CD4-positive, alpha-beta T cell treated with Interleukin-2 at 100 ng/mL for 4 hours (primary cell): Measurements from ENCODE around the gene GRB14.

Source experiments
- DNase-seq: peaks from one replicate; pipeline ENCODE4 v3.0.0-alpha.2; 2020; ENCODE audit warnings: low spot score

Gene GRB14

DNA sequence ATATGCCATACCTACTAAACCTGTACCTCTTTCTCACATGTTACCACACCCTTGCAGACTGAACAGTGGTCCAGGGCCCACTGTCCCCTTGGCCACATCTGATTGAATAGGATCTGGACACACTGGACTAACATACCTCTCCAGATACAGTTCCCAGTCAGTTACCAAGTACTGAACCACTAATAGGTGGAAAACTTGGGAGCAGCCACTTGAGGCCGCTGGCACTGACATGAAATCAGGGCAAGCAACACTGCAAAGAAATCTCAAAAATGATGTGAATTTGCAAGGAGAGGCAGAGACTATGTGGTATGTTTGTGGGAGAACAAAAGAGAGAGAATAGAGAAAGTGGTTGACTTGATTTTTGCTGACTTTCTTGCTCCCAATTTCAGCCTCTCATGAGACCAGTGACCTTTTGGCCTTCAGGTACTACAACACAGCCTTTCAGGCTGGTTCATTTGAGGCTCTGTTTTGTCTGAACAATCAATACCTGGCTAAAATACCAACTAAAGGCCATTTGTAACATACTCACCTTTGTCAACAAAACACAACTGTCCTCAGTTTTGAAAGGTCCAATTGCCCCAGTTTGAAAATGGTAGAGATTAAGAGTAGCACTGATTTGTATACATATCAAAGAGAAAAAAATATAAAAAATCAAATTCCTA lies 7.8 kb downstream of the GRB14 start:
- DNase-seq = no peak

DNA sequence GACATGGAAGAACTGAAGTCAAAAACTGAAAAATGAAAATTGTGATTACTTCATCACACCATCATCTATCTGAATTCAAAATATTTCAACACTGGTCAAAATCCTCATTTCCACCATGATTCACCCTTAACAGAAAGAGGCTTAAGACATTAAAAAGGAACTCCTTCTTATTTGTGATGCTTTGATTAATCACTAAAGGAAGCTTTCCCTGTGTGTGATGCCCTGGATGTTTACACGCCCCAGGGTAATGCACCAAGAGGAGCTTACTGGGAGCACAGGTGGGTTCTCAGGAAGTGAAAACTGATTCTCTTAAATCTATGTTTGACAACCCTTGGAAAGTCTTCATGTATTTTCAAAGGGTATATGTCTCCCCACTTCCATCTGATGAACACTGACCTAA lies 11.5 kb downstream of the GRB14 start:
- no peak for DNase-seq

DNA sequence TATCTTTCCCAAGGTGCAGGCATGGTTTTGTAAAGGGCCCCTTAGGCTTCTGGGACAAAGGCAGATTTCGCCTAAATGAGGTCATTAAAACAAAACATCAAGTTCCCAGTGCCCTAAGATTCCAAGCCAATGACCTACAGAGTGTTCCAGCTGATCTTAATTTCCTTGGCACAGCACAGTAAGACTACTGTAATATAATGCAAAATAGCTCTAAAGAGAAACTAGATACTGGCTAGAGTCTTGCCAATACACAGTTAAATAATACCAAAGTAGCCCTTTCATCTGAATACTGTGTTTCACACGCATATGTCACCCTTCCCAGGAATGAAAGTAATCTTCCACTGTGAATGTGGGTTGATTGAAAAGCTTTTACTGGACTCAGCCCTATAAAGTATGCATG lies 14.7 kb downstream of the GRB14 start:
- no peak for DNase-seq

DNA sequence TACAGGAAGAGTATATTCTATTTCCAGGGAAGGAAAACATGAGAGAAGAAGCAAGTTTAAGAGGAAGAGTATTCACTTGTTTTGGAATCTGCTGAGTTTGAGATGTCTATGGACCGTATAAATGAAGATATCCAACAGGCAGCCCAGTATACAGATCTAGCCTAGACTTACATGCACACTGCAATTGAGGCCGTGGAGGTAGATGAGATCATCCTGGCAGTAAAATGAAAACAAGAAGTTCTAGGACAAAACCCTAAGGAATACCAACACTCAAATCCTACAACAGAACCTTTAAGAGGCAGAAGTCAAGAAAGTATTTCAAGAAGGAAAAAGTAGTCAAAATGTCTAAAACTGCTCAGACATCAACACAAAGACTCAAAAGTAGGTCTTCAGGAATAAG lies 16.0 kb downstream of the GRB14 start:
- DNase-seq = no peak

DNA sequence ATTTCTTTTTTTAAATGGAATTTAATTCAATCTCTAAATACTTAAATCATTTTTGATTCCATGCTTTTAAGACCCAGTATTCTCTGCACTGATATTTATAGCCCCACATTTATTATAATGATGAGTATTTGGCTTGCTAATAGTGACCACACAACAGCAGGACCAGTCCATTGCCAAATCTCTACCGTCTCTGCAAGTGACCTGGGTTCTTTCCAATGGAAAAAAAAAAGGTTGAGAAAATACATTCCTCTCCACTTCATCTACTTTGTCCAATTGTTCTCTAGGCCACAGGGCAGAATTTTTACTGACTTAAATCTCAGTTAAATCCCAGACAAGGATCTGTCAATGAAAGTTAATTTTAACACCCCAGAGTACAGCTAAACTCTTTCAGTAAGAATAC lies 20.5 kb downstream of the GRB14 start:
- no peak for DNase-seq

DNA sequence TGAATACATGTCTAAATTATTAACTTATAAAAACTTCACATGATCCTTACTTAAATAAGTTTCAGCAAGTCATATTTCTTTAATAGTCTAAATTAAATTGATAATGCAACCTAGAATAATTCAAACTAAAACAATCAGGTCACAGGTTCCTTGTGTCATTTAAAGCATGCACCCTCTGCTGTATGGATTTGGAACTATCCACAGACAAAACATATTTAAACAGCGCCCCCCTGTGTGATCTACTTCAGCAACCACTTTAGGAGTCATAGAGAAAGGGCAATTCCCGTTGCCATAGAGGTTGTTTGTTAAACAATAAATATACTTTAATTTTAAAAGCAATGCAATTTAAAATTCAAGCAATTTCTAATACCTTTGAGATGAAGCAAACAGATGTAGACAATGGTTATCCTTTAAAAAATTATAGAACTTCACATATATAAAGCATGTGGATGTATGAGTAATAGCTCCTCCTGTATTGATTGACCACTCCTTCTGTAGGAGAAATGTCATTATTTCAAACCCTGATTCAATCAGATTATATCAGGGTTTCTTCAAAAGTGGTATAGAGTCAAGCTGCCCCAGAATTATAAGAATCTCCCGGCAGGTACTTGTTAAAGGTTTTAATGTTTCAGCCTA lies 21.2 kb downstream of the GRB14 start:
- peak; percentile 1 for DNase-seq

DNA sequence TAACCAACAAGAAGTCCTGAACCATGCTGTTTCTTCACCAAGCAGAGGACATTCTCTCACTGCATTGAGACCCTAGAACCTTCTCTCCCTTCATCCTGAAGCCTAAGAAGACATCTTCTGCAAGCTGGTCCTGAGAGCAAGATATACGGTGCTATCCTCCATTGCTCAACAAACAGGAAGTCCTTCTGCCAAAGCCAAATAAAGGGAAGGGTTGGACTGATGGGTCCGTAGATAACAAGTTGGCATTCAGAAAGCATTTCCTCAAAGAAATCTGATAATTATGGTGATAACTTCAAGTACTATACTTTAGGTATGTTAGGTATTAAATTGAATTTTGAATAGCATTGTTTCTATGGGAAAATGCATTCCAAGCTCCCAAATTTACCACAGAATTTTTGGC lies 23.3 kb downstream of the GRB14 start:
- DNase-seq = no peak

DNA sequence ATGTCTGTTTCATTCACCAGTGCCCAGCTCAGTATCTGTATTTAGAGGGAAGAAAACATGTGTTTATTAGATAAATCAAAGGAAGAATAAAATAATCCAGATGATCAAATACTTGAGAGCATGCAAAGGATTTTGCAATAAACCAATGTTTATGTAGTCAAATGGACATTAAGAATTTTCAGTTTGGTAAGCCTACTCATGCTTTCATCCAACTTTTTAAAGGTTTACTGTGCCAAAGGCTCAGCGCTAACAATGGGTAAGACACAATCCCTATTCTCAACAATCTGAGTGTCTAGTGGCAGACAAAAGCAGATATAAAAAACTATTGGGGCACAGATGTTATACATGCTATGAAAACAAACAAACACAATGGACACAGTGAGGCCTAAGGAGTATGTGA lies 26.3 kb downstream of the GRB14 start:
- DNase-seq = no peak

DNA sequence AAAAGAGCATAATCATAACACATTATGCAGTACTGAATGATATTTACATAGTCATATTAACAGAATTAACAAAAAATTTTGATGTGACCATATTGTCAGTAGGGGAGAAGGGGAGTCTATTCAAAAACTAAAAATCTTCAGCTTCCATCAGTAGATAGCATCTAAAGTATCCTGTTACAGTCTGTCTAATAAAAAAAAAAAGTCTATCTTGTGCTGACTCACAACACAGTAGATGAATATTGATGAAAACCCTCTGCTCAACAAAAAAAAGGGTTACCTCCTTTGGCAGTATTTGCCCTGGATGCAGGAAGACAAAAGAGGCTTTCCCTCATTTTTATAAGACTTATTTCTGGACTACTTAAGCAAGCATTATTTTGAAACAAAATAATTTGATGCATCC lies 27.3 kb downstream of the GRB14 start:
- DNase-seq = no peak

DNA sequence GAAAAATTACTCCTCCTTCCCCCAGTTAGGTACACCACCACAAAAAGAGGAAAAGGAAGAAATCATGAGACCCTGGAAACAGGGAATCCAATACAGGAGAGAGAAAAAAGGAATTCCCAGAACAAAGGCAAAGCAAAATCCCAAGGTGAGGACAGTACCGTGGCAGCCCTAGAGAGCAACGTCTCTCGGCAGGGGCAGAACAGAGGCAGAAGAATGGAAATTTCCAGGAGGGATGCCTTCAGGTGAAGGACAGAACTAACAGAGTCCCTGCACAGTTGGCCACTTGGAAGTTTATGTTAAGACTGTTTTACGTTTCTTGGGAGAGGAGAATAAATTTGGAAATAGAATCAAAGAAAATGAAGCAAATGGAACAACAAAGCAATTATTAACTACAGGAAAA lies 27.7 kb downstream of the GRB14 start:
- no peak for DNase-seq

DNA sequence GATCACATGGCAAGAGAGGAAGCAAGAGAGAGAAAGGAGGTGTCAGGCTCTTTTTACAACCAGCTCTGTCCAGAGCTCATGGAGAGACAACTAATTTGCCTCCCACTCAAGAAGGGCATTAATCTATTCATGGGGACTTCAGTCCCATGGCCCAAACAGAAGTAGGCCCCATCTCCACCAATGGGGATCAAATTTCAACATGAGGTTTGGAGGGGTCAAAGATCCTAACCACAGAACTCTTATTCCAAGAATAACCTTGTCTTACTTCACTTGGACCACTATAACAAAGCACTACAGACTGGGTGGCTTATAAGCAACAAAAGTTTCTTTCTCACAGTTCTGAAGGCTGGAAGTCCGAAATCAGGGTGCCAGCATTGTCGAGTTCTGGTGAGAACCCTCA lies 31.8 kb downstream of the GRB14 start:
- DNase-seq = no peak

DNA sequence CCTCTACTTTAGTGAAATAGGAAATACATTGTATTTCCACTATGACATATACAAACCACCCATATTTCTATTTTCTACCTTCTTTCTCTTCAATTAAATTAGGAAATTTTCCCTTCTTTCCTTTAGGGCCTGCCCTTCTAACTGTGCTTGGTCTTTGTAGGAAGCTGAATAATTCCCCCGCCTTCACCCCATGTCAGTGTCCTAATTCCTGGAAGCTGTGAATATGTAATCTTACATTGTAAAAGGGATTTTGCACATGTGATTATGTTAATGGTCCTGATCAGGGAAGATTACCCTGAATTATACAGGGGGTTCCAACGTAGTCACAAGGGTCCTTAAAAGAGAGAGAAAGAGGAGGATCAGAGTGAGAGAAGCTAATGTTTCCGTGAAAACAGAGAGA lies 40.2 kb downstream of the GRB14 start:
- DNase-seq = no peak

DNA sequence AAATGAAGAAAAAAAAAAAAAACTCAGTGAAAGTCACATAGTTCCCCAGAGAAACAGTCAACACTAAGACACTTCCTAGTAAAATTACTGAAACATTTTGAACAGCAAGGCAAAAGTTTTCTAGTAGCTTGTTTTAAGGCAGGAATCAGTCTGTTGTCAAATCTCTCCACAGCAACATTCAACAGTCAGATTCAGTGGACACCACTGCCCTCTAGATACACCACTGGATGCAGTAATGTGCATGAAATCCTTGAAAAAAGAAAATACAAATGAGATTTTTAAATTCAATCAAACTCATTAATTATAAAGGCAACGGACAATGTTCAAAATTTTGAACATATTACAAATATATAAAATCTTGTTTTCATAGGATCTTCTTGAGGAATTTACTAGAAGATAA lies 46.4 kb downstream of the GRB14 start:
- DNase-seq = no peak

DNA sequence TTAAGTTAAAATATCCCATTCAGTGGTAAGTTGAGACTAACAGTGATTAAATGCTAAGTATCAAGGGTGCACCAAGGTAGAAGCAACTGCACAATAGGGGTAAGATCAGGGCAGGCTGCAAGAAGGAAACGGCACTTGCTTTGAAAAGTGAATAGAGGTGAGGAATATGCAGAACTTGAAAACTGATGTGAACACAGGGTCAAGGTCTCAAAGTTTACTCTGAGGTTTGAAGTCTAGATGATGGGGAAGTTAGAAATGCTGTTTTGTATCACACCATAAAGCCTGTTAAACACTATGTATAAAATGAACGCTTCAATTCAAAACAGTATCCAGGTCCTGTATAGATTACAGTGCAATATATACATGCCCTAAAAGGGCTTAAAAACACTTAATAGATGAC lies 50.8 kb downstream of the GRB14 start:
- no peak for DNase-seq

DNA sequence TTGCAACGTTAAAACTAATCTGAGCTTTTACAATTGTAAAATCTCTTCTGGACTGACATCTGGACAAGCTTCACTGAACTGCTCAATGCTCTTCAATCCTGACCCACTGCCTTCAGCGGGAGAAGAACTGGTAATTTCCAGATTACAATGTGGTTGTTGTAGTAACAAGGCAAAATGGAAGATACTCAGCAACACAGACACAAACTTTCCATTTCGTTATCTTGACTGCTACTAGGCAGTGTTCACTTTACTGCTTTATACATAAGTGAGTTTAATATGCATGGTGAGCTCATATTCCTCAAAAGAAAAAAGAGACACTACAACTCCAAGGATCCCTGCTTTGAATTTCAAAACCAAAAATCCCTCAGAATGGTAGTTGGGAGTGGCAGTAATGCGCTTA lies 51.9 kb downstream of the GRB14 start:
- DNase-seq = no peak

DNA sequence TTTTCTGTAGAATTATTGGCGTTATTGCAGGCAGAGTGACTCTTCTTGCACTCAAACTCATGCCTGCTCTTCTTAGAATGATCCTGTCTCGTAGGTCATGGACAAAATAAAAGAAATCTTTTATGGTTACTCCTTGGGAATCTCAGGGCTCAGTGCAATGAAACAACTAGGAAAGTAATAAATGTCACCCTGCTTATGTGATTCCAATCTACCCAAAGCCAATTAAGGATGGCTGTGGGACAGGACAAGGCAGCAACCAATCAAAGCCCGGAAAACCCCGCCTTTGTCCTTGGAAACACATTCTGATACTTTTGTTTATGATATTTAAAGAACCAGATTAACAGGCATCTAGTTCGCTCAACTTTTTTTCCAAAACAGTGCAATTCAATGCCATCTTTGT lies 53.0 kb downstream of the GRB14 start:
- DNase-seq = no peak

DNA sequence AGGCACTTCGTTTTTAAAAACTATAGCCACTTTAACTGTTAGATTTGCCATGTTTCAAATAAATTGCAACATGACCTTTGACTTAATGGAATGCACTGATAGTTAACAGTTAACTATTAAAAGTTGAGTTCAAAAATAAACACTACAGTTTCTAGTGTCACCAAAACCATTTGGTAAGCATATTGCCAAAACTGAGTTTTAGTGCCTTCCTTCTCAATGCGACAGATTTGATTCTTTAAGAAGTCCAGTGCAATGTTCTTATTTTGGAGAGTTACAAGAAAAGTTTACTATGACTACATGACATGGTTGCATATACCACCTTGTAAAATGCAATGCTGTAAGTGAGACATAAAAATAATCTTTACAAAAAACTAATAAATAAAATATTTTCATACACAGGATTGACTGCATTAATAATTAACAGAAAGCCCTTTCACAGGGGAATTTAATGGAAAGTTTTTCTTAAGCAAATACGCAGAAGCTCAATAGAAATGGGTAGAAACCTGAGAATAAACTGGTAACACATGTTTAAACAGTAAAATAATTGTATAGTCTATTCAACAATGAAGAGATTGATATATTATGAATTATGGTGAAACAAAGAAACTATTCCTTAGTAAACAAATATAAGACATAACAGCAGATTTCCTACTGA lies 53.8 kb downstream of the GRB14 start:
- DNase-seq = no peak

DNA sequence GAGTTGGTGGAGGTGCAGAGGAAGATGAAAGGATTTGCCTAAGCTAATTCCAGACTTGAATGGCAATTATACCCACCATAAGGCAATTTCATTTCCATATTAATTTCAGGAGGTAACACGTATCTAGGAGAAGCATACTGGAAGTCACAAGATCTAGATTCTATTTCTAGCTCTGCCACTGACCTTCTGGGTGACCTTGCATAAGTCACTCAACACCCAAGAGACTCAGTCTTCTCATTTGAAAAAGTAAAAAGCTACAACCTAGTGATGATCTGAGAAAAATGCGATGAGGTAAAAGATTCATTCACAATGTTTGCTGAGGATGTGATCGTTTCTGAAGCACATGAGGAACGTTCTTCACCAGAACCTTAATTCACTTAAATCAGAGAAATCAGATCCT lies 55.9 kb downstream of the GRB14 start:
- DNase-seq = no peak

DNA sequence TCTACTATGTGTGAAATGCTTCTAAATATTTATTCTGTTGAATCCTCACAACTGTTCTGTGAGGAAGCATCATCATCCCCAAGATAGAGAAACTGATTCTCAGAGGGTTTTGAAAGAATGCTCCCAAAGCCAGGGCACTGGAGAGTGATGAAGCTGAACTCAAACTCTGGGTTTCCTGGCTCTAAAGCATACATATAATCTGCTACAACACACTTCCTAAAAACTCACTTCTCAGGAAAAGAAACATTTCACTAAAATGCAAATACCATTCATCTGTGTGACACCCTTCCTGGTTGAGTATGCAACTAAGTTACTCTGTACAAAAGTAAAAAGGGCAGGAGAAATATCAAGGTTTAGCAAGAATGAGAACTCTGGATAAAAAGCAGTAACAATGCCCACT lies 58.6 kb downstream of the GRB14 start:
- DNase-seq = no peak

DNA sequence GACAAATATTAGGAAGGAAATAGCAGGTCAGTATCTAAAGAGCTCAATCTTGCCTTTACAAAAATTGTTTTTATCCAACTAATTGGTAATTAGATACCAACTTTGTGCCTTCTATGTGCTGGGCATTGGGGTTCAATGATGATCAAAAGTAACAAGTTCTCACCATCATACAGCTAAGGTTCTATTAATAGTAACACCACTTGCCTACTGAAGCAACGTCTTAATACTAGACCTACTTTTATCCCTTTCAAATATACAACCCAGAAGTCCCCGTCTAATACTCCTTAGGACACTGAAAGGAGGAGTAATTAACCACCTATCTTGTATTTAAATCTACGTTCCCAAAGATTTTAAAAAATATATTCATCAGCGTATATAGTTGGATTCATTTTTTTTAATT lies 59.3 kb downstream of the GRB14 start:
- no peak for DNase-seq

DNA sequence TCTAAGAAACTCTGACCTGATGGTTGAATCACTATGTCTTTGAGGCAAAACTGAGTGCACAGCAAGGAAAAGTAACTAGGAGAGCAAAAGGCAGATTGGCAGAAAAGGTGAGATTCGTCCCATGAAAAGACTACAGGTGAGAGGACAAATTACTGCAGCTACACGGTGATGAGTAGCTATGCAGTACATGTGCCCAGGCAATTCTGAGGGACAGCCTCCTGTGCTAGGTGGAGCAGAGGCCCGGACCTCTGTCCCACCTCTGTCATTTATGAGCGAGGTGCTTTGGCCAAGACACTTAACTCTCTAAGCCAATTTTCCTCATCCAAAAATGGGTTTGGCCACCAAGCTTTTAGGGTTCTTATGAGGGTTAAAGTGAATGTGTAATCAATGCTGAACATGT lies 59.9 kb downstream of the GRB14 start:
- DNase-seq = no peak

DNA sequence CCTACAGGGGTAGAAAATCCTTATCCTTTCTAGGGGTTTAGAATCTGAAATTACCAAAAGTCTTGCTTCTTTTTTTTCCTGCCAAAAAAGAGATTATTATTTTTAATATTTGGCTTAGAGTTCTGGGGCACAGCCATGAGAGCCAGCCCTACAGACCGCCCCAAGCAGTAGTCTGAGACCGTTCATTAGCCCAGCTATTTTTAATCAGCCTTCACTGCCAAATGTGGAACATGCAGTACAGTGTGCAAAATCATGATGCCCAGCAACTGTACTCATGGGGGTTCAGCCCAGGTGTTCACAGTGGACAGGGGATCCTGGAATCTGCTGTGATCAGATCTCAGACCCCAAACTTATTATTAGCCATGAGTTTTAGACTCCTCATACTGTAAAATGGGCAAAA lies 60.4 kb downstream of the GRB14 start:
- DNase-seq = no peak

DNA sequence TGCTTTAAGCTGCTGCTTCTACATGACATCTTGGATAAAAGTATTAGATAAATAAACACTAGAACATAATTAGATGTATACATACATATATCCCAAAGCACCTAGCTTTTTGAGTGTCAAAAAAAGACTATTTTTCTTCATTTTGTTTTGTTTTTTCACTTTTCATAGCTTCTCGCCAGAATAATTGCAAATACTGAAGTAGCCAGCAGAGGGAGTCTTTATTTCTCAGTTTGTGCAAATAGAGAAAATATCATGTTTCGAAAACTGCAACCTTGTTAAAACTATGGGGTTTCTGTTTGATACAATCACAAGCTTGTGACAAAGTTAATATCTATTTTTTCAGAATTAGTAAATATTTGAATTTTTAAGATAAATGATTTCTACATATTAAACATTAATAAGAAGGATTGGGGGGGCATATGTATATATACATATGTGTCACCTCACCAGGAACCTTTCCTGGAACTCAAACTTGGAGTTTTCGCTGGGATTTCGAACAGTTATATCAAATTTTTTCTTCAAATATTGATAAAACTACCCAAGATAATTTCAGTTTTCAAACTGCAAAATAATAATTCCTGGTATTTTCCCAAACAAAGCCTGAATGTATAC lies 61.0 kb downstream of the GRB14 start:
- DNase-seq = no peak
